Neural cell (in vitro differentiated cells): ENCODE measurements around the gene FAM124A. TPM values are rescaled to one million over a fixed set of nuclear protein-coding genes. Genes with fewer than 3 reads are reported as not detected.

Experiments
- H2AFZ ChIP-seq: fragments of 200-600, 300-800 bp; sonication (generic), shearing (Covaris generic); 2 replicates; pipeline ENCODE4 v1.6.0; 2014; ENCODE audit warnings: low read depth, mild to moderate bottlenecking, antibody characterized with exemption, low read length, moderate library complexity
- H3F3A ChIP-seq: fragments of 200-600 bp; shearing (Covaris generic); 2 replicates; pipeline ENCODE4 v1.6.1; 2016; ENCODE audit warnings: mild to moderate bottlenecking, moderate library complexity, mixed read lengths, antibody characterized with exemption, low read length; ENCODE audit not compliant: insufficient read depth, poor library complexity, severe bottlenecking
- H3K27ac ChIP-seq: fragments of 200-600, 300-800 bp; sonication (generic), shearing (Covaris generic); 2 replicates; pipeline ENCODE4 v1.5.1; 2014; ENCODE audit warnings: mild to moderate bottlenecking, low read length, moderate library complexity
- H3K27me3 ChIP-seq: fragments of 300-800, 200-600 bp; sonication (generic), shearing (Covaris generic); 2 replicates; pipeline ENCODE4 v1.6.0; 2014; ENCODE audit warnings: mild to moderate bottlenecking, low read depth, low read length, moderate library complexity; ENCODE audit not compliant: insufficient read depth
- H3K36me3 ChIP-seq: fragments of 300-800, 200-600 bp; sonication (generic), shearing (Covaris generic); 2 replicates; pipeline ENCODE4 v1.5.1; 2014; ENCODE audit warnings: mild to moderate bottlenecking, antibody characterized with exemption, low read length, moderate library complexity; ENCODE audit not compliant: insufficient read depth
- H3K4me2 ChIP-seq: fragments of 300-800, 200-600 bp; sonication (generic), shearing (Covaris generic); 2 replicates; pipeline ENCODE4 v1.6.0; 2014; ENCODE audit warnings: mild to moderate bottlenecking, low read length
- H3K4me3 ChIP-seq: fragments of 300-800, 200-600 bp; sonication (generic), shearing (Covaris generic); 2 replicates; pipeline ENCODE4 v1.5.1; 2014; ENCODE audit warnings: mild to moderate bottlenecking, low read length, moderate library complexity
- H3K79me2 ChIP-seq: fragments of 200-600 bp; shearing (Covaris generic); replicated peaks from 2 replicates; pipeline ENCODE4 v1.6.0; 2014; ENCODE audit warnings: mild to moderate bottlenecking, low read length, moderate library complexity; ENCODE audit not compliant: insufficient read depth
- H3K9ac ChIP-seq: fragments of 300-800, 200-600 bp; sonication (generic), shearing (Covaris generic); 2 replicates; pipeline ENCODE4 v1.6.1; 2016; ENCODE audit warnings: mild to moderate bottlenecking, low read length, mixed read lengths
- H3K9me2 ChIP-seq: fragments of 200-600 bp; shearing (Covaris generic); 2 replicates; pipeline ENCODE4 v1.6.1; 2016; ENCODE audit warnings: mild to moderate bottlenecking, low read length, mixed read lengths; ENCODE audit not compliant: insufficient read depth
- H3K9me3 ChIP-seq: fragments of 200-600, 300-800 bp; sonication (generic), shearing (Covaris generic); 2 replicates; pipeline ENCODE4 v1.6.1; 2016; ENCODE audit warnings: mild to moderate bottlenecking, mixed run types, low read length, moderate library complexity, mixed read lengths
- H4K20me1 ChIP-seq: fragments of 200-600 bp; shearing (Covaris generic); 2 replicates; pipeline ENCODE4 v1.6.1; 2016; ENCODE audit warnings: mild to moderate bottlenecking, mixed run types; ENCODE audit not compliant: insufficient read depth
- CTCF ChIP-seq: fragments of 450-650 bp; IDR thresholded peaks from 2 replicates; pipeline ENCODE4 v1.5.1; 2014; ENCODE audit warnings: antibody characterized with exemption, mild to moderate bottlenecking, moderate library complexity; ENCODE audit not compliant: poor library complexity, severe bottlenecking
- EP300 ChIP-seq: fragments of 450-650 bp; conservative IDR thresholded peaks from 2 replicates; pipeline ENCODE4 v1.6.1; 2014; ENCODE audit warnings: antibody characterized with exemption, mild to moderate bottlenecking, moderate library complexity; ENCODE audit not compliant: poor library complexity, severe bottlenecking
- EZH2 ChIP-seq: fragments of 200-600, 300-800 bp; shearing (Covaris generic), sonication (generic); IDR thresholded peaks from 2 replicates; pipeline ENCODE4 v1.6.1; 2014; ENCODE audit warnings: antibody characterized with exemption, low read length, borderline replicate concordance, mild to moderate bottlenecking; ENCODE audit not compliant: insufficient read depth, poor library complexity, severe bottlenecking
- MXI1 ChIP-seq: fragments of 450-650 bp; conservative IDR thresholded peaks from 2 replicates; pipeline ENCODE4 v1.6.1; 2014; ENCODE audit warnings: antibody characterized with exemption, mild to moderate bottlenecking; ENCODE audit not compliant: poor library complexity, severe bottlenecking
- POLR2AphosphoS5 ChIP-seq: IDR thresholded peaks from 2 replicates; pipeline ENCODE4 v1.6.1; 2012
- RAD21 ChIP-seq: fragments of 450-650 bp; conservative IDR thresholded peaks from 2 replicates; pipeline ENCODE4 v1.6.1; 2014; ENCODE audit warnings: antibody characterized with exemption, mild to moderate bottlenecking, moderate library complexity
- REST ChIP-seq: IDR thresholded peaks from 2 replicates; pipeline ENCODE4 v1.6.1; 2012; ENCODE audit warnings: borderline replicate concordance
- SMC3 ChIP-seq: fragments of 450-650 bp; conservative IDR thresholded peaks from 2 replicates; pipeline ENCODE4 v1.6.1; 2014; ENCODE audit warnings: antibody characterized with exemption, mild to moderate bottlenecking, moderate library complexity; ENCODE audit not compliant: poor library complexity
- TAF1 ChIP-seq: IDR thresholded peaks from 2 replicates; pipeline ENCODE4 v1.6.1; 2012; ENCODE audit warnings: low read depth
- polyA plus RNA-seq: library from polyadenylated mRNA; depleted of rRNA; stranded (reverse); fragments of >200 nt; gene quantifications from 2 replicates; pipeline ENCODE4 v1.2.3, GENCODE V29; 2014

FAM124A gene
- polyA plus RNA-seq, 1 donor from 2014 or later: 3.0 TPM

GRCh38 chr13:51222686-51223559, 725 bp downstream of the FAM124A start:
- peak overlapping the region; percentile 7 for H2AFZ ChIP-seq
- H4K20me1 ChIP-seq: no peaks in the 10 kb centered on the region
- TF ChIP-seq TAF1: no peak
- TF ChIP-seq SMC3: peak; percentile 26
- TF ChIP-seq REST: no peak
- TF ChIP-seq CTCF: peak; percentile 27
- no peak for TF ChIP-seq EP300
- TF ChIP-seq EZH2: no peak
- peak; percentile 20 for TF ChIP-seq RAD21
- no peak for TF ChIP-seq POLR2AphosphoS5
- no peak for TF ChIP-seq MXI1
- H3K4me2 ChIP-seq: peak overlapping the region; percentile 74
- H3K9ac ChIP-seq: peak overlapping the region; percentile 66
- peak overlapping the region; percentile 72 for H3K4me3 ChIP-seq
- H3K79me2 ChIP-seq: peaks cover 6% of the 10 kb centered on the region
- H3F3A ChIP-seq: no peaks in the 10 kb centered on the region
- no peaks in the 10 kb centered on the region for H3K36me3 ChIP-seq
- no peaks in the 10 kb centered on the region for H3K9me2 ChIP-seq
- H3K27ac ChIP-seq: no peak overlapping the region
- no peaks in the 10 kb centered on the region for H3K27me3 ChIP-seq
- no peaks in the 10 kb centered on the region for H3K9me3 ChIP-seq

- Histone ChIP-seq H3K36me3 (no peaks in the 10 kb centered on the region), H3K9me3 (no peaks in the 10 kb centered on the region), H2AFZ (peak overlapping the region; percentile 7), H4K20me1 (no peaks in the 10 kb centered on the region), H3K27ac (no peak overlapping the region), H3K27me3 (no peaks in the 10 kb centered on the region), H3K9me2 (no peaks in the 10 kb centered on the region), H3K4me3 (peak overlapping the region; percentile 72), H3F3A (no peaks in the 10 kb centered on the region), H3K4me2 (peak overlapping the region; percentile 74), H3K79me2 (peaks cover 6% of the 10 kb centered on the region), H3K9ac (peak overlapping the region; percentile 66)
- no peak for TF ChIP-seq RAD21
- TF ChIP-seq TAF1: no peak
- no peak for TF ChIP-seq SMC3
- no peak for TF ChIP-seq MXI1
- no peak for TF ChIP-seq REST
- no peak for TF ChIP-seq POLR2AphosphoS5
- no peak for TF ChIP-seq CTCF
- no peak for TF ChIP-seq EP300
- TF ChIP-seq EZH2: no peak
Observed at GRCh38 chr13:51223560-51224270, 1.5 kb downstream of the FAM124A start.
